Fibroblast of lung (primary cell): ENCODE results near the gene HOXB7. TPM values are rescaled to one million over a fixed set of nuclear protein-coding genes. Genes with fewer than 3 reads are reported as not detected.
A peak's percentile ranks its signal among the peaks of the same experiment; 100 is the strongest.

ENCODE experiments used
- DNase-seq, 2 donors: peaks; one replicate each; pipeline versions ENCODE4 v3.0.0 to v3.0.0-alpha.2; 2010; ENCODE audit warnings: low read depth in 2 of 2
- H2AFZ ChIP-seq: 2 replicates; pipeline ENCODE4 v1.5.1; 2012; ENCODE audit warnings: low read length, control low read depth, inconsistent platforms
- H3K27ac ChIP-seq: 2 replicates; pipeline ENCODE4 v1.5.1; 2011; ENCODE audit warnings: low read length, control low read depth; ENCODE audit not compliant: insufficient read depth
- H3K27me3 ChIP-seq: 2 replicates; pipeline ENCODE4 v1.5.1; 2011; ENCODE audit warnings: mild to moderate bottlenecking, low read length; ENCODE audit not compliant: control insufficient read depth, insufficient read depth
- H3K36me3 ChIP-seq: 2 replicates; pipeline ENCODE4 v1.5.1; 2011; ENCODE audit warnings: low read length; ENCODE audit not compliant: control insufficient read depth, insufficient read depth
- H3K4me1 ChIP-seq: 2 replicates; pipeline ENCODE4 v1.5.1; 2011; ENCODE audit warnings: low read length; ENCODE audit not compliant: control insufficient read depth, insufficient read depth; ENCODE audit errors: extremely low read depth
- H3K4me2 ChIP-seq: 2 replicates; pipeline ENCODE4 v1.5.1; 2011; ENCODE audit warnings: low read length, control low read depth; ENCODE audit not compliant: insufficient read depth; ENCODE audit errors: extremely low read depth
- H3K4me3 ChIP-seq, 4 experiments: fragments of 200-600 bp in 1 of 4; sonication (generic) in 1 of 4; replicated peaks in 1 of 4; 2 replicates each; pipeline ENCODE4 v1.5.1; 2011 to 2016; ENCODE audit warnings: low read length in 4 of 4, low read depth in 3 of 4, mild to moderate bottlenecking in 3 of 4, control low read depth in 2 of 4, inconsistent platforms in 1 of 4, mixed read lengths in 1 of 4; ENCODE audit not compliant: insufficient read depth in 1 of 4; ENCODE audit errors: control extremely low read depth in 1 of 4
- H3K79me2 ChIP-seq: 2 replicates; pipeline ENCODE4 v1.5.1; 2012; ENCODE audit warnings: mild to moderate bottlenecking, low read length, inconsistent platforms; ENCODE audit not compliant: control insufficient read depth, insufficient read depth
- H3K9ac ChIP-seq: 2 replicates; pipeline ENCODE4 v1.5.1; 2011; ENCODE audit warnings: mild to moderate bottlenecking, low read length, control low read depth; ENCODE audit not compliant: insufficient read depth
- H3K9me3 ChIP-seq: 2 replicates; pipeline ENCODE4 v1.5.1; 2012; ENCODE audit warnings: low read depth, low read length; ENCODE audit not compliant: control insufficient read depth, insufficient read depth
- H4K20me1 ChIP-seq: 2 replicates; pipeline ENCODE4 v1.5.1; 2011; ENCODE audit warnings: low read length; ENCODE audit not compliant: control insufficient read depth, insufficient read depth; ENCODE audit errors: extremely low read depth
- CTCF ChIP-seq, 2 donors: IDR thresholded peaks in 1 of 2; conservative IDR thresholded peaks in 1 of 2; 1 replicate in 1 of 2; 2 replicates in 1 of 2; pipeline ENCODE4 v1.5.1; 2011 to 2012; ENCODE audit warnings: low read length in 2 of 2, control low read depth in 1 of 2, inconsistent platforms in 1 of 2, low read depth in 1 of 2, mild to moderate bottlenecking in 1 of 2
- EZH2 ChIP-seq: IDR thresholded peaks from 2 replicates; pipeline ENCODE4 v1.5.1; 2012; ENCODE audit warnings: low read length, control low read depth, mild to moderate bottlenecking; ENCODE audit errors: missing control alignments
- polyA plus RNA-seq, 2 donors: library from polyadenylated mRNA; depleted of rRNA in 1 of 2; stranded (reverse) in 1 of 2; unstranded in 1 of 2; fragments of >200 nt; gene quantifications; 2 replicates each; pipeline ENCODE4 v1.2.1, GENCODE V29; 2011 to 2012; ENCODE audit warnings: missing spikeins in 1 of 2
- total RNA-seq: library from RNA; depleted of rRNA; stranded (reverse); fragments of >200 nt; gene quantifications from 2 replicates; pipeline ENCODE4 v1.2.1, GENCODE V29; 2014

HOXB7 gene
- total and polyA plus RNA-seq, 2 donors (not counting 1 experiment from before 2014, with no cell fraction given) = 7.4 to 12.7 TPM

GRCh38 chr17:48623583-48623982 lies 12.8 kb upstream of the HOXB7 start:
- peaks cover 4% of the 10 kb centered on the region for H3K4me1 ChIP-seq
- no peak overlapping the region for H3K4me3 ChIP-seq
- H3K27me3 ChIP-seq = peaks cover 95% of the 10 kb centered on the region
- H4K20me1 ChIP-seq = peaks cover 2% of the 10 kb centered on the region
- no peak overlapping the region for H2AFZ ChIP-seq
- H3K9me3 ChIP-seq = no peaks in the 10 kb centered on the region
- no peaks in the 10 kb centered on the region for H3K36me3 ChIP-seq
- no peak overlapping the region for H3K4me2 ChIP-seq
- DNase-seq = no peak
- TF ChIP-seq CTCF (conservative IDR thresholded peaks at IDR 0.05 in 1 of 2, IDR thresholded peaks at IDR 0.05 in 1 of 2; ENCODE audit: low read depth in 1 of 2, low read length in 2 of 2) (no peak), EZH2 (peak; percentile 76)
- H3K27ac ChIP-seq = no peak overlapping the region
- no peak overlapping the region for H3K9ac ChIP-seq
- H3K79me2 ChIP-seq = no peaks in the 10 kb centered on the region

GRCh38 chr17:48622857-48623256 lies 12.0 kb upstream of the HOXB7 start:
- Histone ChIP-seq H3K36me3 (no peaks in the 10 kb centered on the region), H3K27ac (no peak overlapping the region), H3K9me3 (no peaks in the 10 kb centered on the region), H2AFZ (no peak overlapping the region), H3K79me2 (no peaks in the 10 kb centered on the region), H4K20me1 (peaks cover 2% of the 10 kb centered on the region), H3K4me3 (no peak overlapping the region), H3K4me2 (no peak overlapping the region), H3K27me3 (peaks cover 93% of the 10 kb centered on the region), H3K4me1 (peaks cover 4% of the 10 kb centered on the region), H3K9ac (no peak overlapping the region)
- no peak for DNase-seq
- TF ChIP-seq CTCF (conservative IDR thresholded peaks at IDR 0.05 in 1 of 2, IDR thresholded peaks at IDR 0.05 in 1 of 2; ENCODE audit: low read depth in 1 of 2, low read length in 2 of 2) = no peak
- no peak for TF ChIP-seq EZH2

- H3K79me2 ChIP-seq = no peaks in the 10 kb centered on the region
- no peak overlapping the region for H3K27ac ChIP-seq
- H4K20me1 ChIP-seq = peaks cover 2% of the 10 kb centered on the region
- H3K4me1 ChIP-seq = peaks cover 4% of the 10 kb centered on the region
- no peak overlapping the region for H2AFZ ChIP-seq
- H3K9me3 ChIP-seq = no peaks in the 10 kb centered on the region
- TF ChIP-seq CTCF (conservative IDR thresholded peaks at IDR 0.05 in 1 of 2, IDR thresholded peaks at IDR 0.05 in 1 of 2; ENCODE audit: low read depth in 1 of 2, low read length in 2 of 2) (no peak), EZH2 (peak; percentile 91)
- H3K4me2 ChIP-seq = no peak overlapping the region
- no peak for DNase-seq
- H3K36me3 ChIP-seq = no peaks in the 10 kb centered on the region
- H3K4me3 ChIP-seq = no peak overlapping the region
- no peak overlapping the region for H3K9ac ChIP-seq
- peaks cover 93% of the 10 kb centered on the region for H3K27me3 ChIP-seq
Measured at GRCh38 chr17:48621410-48622392, 10.9 kb upstream of the HOXB7 start.
